Breast epithelium (tissue), 4 donors: ENCODE data around the gene MT1F. TPM values are rescaled to one million over a fixed set of nuclear protein-coding genes. Genes with fewer than 3 reads are reported as not detected.
A peak's percentile ranks its signal among the peaks of the same experiment; 100 is the strongest.
"Not testable (repeated sequence)": the region's sequence is repeated elsewhere in the genome, so short reads cannot be mapped to it uniquely, and the experiment has no call there.

Experiments
- DNase-seq, 2 donors: peaks; one replicate each; pipeline ENCODE4 v3.0.0-alpha.2; 2019; ENCODE audit warnings: low spot score in 2 of 2
- H3K27ac ChIP-seq, 2 donors: fragments of 200-600 bp; sonication (generic) in 1 of 2; one replicate each; pipeline ENCODE4 v1.5.1; 2016 to 2019; ENCODE audit warnings: mild to moderate bottlenecking in 1 of 2
- H3K27me3 ChIP-seq, 2 donors: fragments of 200-600 bp; sonication (generic) in 1 of 2; one replicate each; pipeline versions ENCODE4 v1.5.1 to v1.6.0; 2017 to 2019; ENCODE audit warnings: control low read depth in 1 of 2, mild to moderate bottlenecking in 1 of 2
- H3K36me3 ChIP-seq: fragments of 200-600 bp; one replicate; pipeline ENCODE4 v1.5.1; 2019
- H3K4me1 ChIP-seq, 2 donors: fragments of 200-600 bp; sonication (generic); one replicate each; pipeline ENCODE4 v1.5.1; 2016 to 2019; ENCODE audit warnings: control low read depth in 1 of 2
- H3K4me3 ChIP-seq, 3 donors: fragments of 200-600 bp; sonication (generic); 1 replicate in 2 of 3; 2 replicates in 1 of 3; pipeline ENCODE4 v1.5.1; 2016 to 2019; ENCODE audit warnings: mild to moderate bottlenecking in 3 of 3, moderate library complexity in 2 of 3
- H3K9me3 ChIP-seq, 2 donors: fragments of 200-600 bp; sonication (generic) in 1 of 2; one replicate each; pipeline ENCODE4 v1.5.1; 2016 to 2019; ENCODE audit warnings: control low read depth in 1 of 2
- POLR2A ChIP-seq: fragments of 450-650 bp; IDR thresholded peaks from one replicate; pipeline ENCODE4 v1.6.1; 2016; ENCODE audit warnings: antibody characterized with exemption, mild to moderate bottlenecking, moderate library complexity
- POLR2AphosphoS5 ChIP-seq, 3 donors: sonication (generic); formaldehyde crosslinking; IDR thresholded peaks; one replicate each; pipeline ENCODE4 v1.6.1; 2017; ENCODE audit warnings: antibody characterized with exemption in 3 of 3
- intact Hi-C: fragments of 100-400 bp; cut with DNase I; formaldehyde crosslinking; loops from one replicate; pipeline ENCODE4 v1.15.1; 2023; ENCODE audit warnings: low total_unique reads
- total RNA-seq, 3 donors: library from RNA; depleted of rRNA; stranded (reverse); fragments of >200 nt; gene quantifications; one replicate each; pipeline ENCODE4 v1.1.0, GENCODE V29; 2016
- TF ChIP-seq, protein P1 (sequence below), 3 donors: fragments of 450-650 bp; IDR thresholded peaks; one replicate each; pipeline ENCODE4 v1.5.1; 2016 to 2017; ENCODE audit warnings: antibody characterized with exemption in 3 of 3, mild to moderate bottlenecking in 3 of 3, moderate library complexity in 3 of 3

The MT1F gene
- total RNA-seq, 3 donors from 2014 or later: 9.1 to 34.0 (median 12.1) TPM

GRCh38 chr16:56672761-56673536, 15.2 kb downstream of the MT1F start:
- Histone ChIP-seq H3K36me3 (no peaks in the 10 kb centered on the region), H3K9me3 (no peaks in the 10 kb centered on the region), H3K4me1 (no peaks in the 10 kb centered on the region), H3K27ac (no peak overlapping the region), H3K4me3 (no peak overlapping the region), H3K27me3 (peaks cover 0 to 25% of the 10 kb centered on the region in 2 donors)
- no peak for TF ChIP-seq POLR2A
- TF ChIP-seq, protein P1, sequence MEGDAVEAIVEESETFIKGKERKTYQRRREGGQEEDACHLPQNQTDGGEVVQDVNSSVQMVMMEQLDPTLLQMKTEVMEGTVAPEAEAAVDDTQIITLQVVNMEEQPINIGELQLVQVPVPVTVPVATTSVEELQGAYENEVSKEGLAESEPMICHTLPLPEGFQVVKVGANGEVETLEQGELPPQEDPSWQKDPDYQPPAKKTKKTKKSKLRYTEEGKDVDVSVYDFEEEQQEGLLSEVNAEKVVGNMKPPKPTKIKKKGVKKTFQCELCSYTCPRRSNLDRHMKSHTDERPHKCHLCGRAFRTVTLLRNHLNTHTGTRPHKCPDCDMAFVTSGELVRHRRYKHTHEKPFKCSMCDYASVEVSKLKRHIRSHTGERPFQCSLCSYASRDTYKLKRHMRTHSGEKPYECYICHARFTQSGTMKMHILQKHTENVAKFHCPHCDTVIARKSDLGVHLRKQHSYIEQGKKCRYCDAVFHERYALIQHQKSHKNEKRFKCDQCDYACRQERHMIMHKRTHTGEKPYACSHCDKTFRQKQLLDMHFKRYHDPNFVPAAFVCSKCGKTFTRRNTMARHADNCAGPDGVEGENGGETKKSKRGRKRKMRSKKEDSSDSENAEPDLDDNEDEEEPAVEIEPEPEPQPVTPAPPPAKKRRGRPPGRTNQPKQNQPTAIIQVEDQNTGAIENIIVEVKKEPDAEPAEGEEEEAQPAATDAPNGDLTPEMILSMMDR (IDR thresholded peaks at IDR 0.05): no peak
- TF ChIP-seq POLR2AphosphoS5 (IDR thresholded peaks at IDR 0.05): no peak
- intact Hi-C loops: no loop called here
- no peak for DNase-seq

DNA sequence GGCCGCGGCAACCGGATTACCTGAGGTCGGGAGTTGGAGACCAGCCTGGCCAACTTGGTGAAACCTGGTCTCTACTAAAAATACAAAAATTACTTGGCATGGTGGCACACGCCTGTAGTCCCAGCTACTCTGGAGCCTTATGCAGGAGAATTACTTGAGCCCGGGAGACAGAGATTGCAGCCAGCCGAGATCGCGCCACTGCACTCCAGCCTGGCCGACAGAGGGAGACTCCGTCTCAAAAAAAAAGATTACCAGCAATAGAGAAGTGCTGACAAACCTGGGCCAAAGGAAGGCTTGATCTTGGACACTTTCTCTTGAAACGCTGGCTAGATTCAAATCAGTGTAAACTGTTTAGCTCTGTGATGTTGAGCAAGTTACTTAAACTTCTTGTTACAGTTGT, 16.2 kb downstream of the MT1F start:
- intact Hi-C loops: no loop called here

DNA sequence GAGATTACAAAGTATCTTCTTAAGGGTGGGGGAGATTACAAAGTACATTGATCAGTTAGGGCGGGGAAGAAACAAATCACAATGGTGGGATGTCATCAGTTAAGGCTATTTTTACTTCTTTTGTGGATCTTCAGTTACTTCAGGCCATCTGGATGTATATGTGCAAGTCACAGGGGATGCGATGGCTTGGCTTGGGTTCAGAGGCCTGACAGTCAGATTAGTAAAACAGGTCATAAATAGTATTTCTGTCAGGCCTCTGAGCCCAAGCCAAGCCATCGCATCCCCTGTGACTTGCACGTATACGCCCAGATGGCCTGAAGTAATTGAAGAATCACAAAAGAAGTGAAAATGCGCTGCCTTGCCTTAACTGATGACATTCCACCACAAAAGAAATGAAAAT, 16.8 kb downstream of the MT1F start:
- H3K27ac ChIP-seq, H3K36me3 ChIP-seq, H3K4me1 ChIP-seq, H3K9me3 ChIP-seq, H3K4me3 ChIP-seq, intact Hi-C loops, DNase-seq: not testable (repeated sequence)
- peaks cover 0 to 15% of the 10 kb centered on the region in 2 donors for H3K27me3 ChIP-seq

More for the DNA sequence above, 16.2 kb downstream of the MT1F start:
- H3K4me1 ChIP-seq: no peaks in the 10 kb centered on the region
- H3K27me3 ChIP-seq: peaks cover 0 to 22% of the 10 kb centered on the region in 2 donors
- H3K4me3 ChIP-seq: no peak overlapping the region
- H3K36me3 ChIP-seq: no peaks in the 10 kb centered on the region
- TF ChIP-seq, protein P1 (IDR thresholded peaks at IDR 0.05): peak; percentile 50 to 74 (median 61)
- TF ChIP-seq POLR2A: no peak
- no peaks in the 10 kb centered on the region for H3K9me3 ChIP-seq
- H3K27ac ChIP-seq: no peak overlapping the region
- DNase-seq: peak in 1 of 2 donors; percentile 33

- no peak for DNase-seq
- Histone ChIP-seq H3K9me3 (no peaks in the 10 kb centered on the region), H3K36me3 (no peaks in the 10 kb centered on the region), H3K27me3 (peaks cover 0 to 7% of the 10 kb centered on the region in 2 donors), H3K27ac (no peak overlapping the region), H3K4me3 (peak overlapping the region in 1 of 3 donors; percentile 18), H3K4me1 (no peaks in the 10 kb centered on the region)
- TF ChIP-seq POLR2A (no peak), POLR2AphosphoS5 (IDR thresholded peaks at IDR 0.05) (no peak)
- TF ChIP-seq, protein P1 (IDR thresholded peaks at IDR 0.05): no peak
- intact Hi-C loops: no loop called here
These were observed 18.0 kb downstream of the MT1F start for GRCh38 chr16:56675685-56676210.

- Histone ChIP-seq H3K4me1 (peaks cover 0 to 6% of the 10 kb centered on the region in 2 donors), H3K4me3 (no peak overlapping the region), H3K27me3 (peaks cover 0 to 7% of the 10 kb centered on the region in 2 donors), H3K27ac (no peak overlapping the region), H3K9me3 (no peaks in the 10 kb centered on the region), H3K36me3 (no peaks in the 10 kb centered on the region)
- DNase-seq: no peak
- TF ChIP-seq, protein P1 (IDR thresholded peaks at IDR 0.05): no peak
- TF ChIP-seq POLR2A: no peak
- TF ChIP-seq POLR2AphosphoS5 (IDR thresholded peaks at IDR 0.05): no peak
- intact Hi-C loops: no loop called here
These were observed 19.7 kb downstream of the MT1F start for GRCh38 chr16:56677474-56677873.
